GM15510 (cell line): ENCODE measurements around the gene PTGDR.

Source experiments
- POLR2A ChIP-seq: IDR thresholded peaks from 3 replicates; pipeline ENCODE4 v1.6.1; 2011; ENCODE audit warnings: borderline replicate concordance; ENCODE audit not compliant: insufficient read length; ENCODE audit errors: extremely low read depth

The PTGDR gene

GRCh38 chr14:52279408-52279807 is 11.9 kb downstream of the PTGDR start:
- TF ChIP-seq POLR2A: no peak

GRCh38 chr14:52283099-52283498 is 15.6 kb downstream of the PTGDR start:
- TF ChIP-seq POLR2A: no peak

- TF ChIP-seq POLR2A: no peak
Measured at GRCh38 chr14:52286661-52287649, 19.5 kb downstream of the PTGDR start.

- no peak for TF ChIP-seq POLR2A
Measured at GRCh38 chr14:52296378-52296777, 28.9 kb downstream of the PTGDR start.

- TF ChIP-seq POLR2A: no peak
Measured at GRCh38 chr14:52298795-52299194, 31.3 kb downstream of the PTGDR start.

- no peak for TF ChIP-seq POLR2A
Measured at GRCh38 chr14:52299692-52300278, 32.3 kb downstream of the PTGDR start.

GRCh38 chr14:52303236-52303635 is 35.7 kb downstream of the PTGDR start:
- TF ChIP-seq POLR2A: no peak

- no peak for TF ChIP-seq POLR2A
Measured at GRCh38 chr14:52304248-52304904, 36.9 kb downstream of the PTGDR start.

GRCh38 chr14:52305014-52305413 is 37.5 kb downstream of the PTGDR start:
- no peak for TF ChIP-seq POLR2A

- TF ChIP-seq POLR2A: no peak
Measured at GRCh38 chr14:52307376-52307775, 39.9 kb downstream of the PTGDR start.

- no peak for TF ChIP-seq POLR2A
Measured at GRCh38 chr14:52307905-52308304, 40.4 kb downstream of the PTGDR start.

GRCh38 chr14:52310541-52310940 is 43.0 kb downstream of the PTGDR start:
- no peak for TF ChIP-seq POLR2A

- TF ChIP-seq POLR2A: no peak
Measured at GRCh38 chr14:52312931-52313355, 45.4 kb downstream of the PTGDR start.

- no peak for TF ChIP-seq POLR2A
Measured at GRCh38 chr14:52313462-52313861, 46.0 kb downstream of the PTGDR start.

- TF ChIP-seq POLR2A: no peak
Measured at GRCh38 chr14:52313903-52314594, 46.6 kb downstream of the PTGDR start, which contains the start of gene PTGER2. Gene PTGER2 (plus strand): TSS chr14:52314312. CDS start chr14:52314549, 237 bp downstream.
